Measurements from ENCODE around the gene DHDDS. TPM values are rescaled to one million over a fixed set of nuclear protein-coding genes. Genes with fewer than 3 reads are reported as not detected.
A peak's percentile ranks its signal among the peaks of the same experiment; 100 is the strongest.

Gene DHDDS
- total and polyA plus RNA-seq, 9 donors = 13.0 to 46.2 (median 27.3) TPM

DNA sequence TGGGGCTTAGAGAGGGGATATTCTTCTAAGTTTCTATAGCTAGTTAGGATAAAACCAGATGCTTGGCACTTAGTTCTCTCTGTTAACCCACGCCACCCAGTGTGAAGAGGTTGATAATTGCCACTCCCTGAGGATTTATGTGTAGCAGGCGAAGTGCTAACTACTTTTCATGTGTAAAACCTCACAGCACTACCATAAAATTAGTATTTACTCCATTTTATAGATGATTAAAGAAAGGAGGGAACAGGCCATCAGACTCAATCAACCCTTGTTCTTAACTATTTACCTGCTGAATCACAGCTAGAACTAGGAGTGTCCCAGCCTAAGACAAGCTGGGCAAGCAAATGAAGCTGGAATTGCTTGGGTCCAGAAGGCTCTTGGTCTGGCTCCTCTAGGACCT, 12.6 kb upstream of the DHDDS start:
- Histone ChIP-seq H3K9me3 (no peaks in the 10 kb centered on the region), H3K4me3 (no peak overlapping the region), H3K36me3 (no peaks in the 10 kb centered on the region), H3K27ac (no peak overlapping the region), H3K27me3 (no peaks in the 10 kb centered on the region), H3K4me1 (ENCODE audit: insufficient read depth) (no peaks in the 10 kb centered on the region)
- intact Hi-C loops (cut with DNase I) = no loop called here
- no peak for DNase-seq
- TF ChIP-seq EP300 (IDR thresholded peaks at IDR 0.05) = no peak
- TF ChIP-seq, protein P1, sequence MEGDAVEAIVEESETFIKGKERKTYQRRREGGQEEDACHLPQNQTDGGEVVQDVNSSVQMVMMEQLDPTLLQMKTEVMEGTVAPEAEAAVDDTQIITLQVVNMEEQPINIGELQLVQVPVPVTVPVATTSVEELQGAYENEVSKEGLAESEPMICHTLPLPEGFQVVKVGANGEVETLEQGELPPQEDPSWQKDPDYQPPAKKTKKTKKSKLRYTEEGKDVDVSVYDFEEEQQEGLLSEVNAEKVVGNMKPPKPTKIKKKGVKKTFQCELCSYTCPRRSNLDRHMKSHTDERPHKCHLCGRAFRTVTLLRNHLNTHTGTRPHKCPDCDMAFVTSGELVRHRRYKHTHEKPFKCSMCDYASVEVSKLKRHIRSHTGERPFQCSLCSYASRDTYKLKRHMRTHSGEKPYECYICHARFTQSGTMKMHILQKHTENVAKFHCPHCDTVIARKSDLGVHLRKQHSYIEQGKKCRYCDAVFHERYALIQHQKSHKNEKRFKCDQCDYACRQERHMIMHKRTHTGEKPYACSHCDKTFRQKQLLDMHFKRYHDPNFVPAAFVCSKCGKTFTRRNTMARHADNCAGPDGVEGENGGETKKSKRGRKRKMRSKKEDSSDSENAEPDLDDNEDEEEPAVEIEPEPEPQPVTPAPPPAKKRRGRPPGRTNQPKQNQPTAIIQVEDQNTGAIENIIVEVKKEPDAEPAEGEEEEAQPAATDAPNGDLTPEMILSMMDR (IDR thresholded peaks at IDR 0.05) = no peak
- no peak for TF ChIP-seq POLR2A (IDR thresholded peaks at IDR 0.05)
- 42 to 61% (median 47%) methylated on average over 2 of the region's 2 CpGs for WGBS, 3 donors

DNA sequence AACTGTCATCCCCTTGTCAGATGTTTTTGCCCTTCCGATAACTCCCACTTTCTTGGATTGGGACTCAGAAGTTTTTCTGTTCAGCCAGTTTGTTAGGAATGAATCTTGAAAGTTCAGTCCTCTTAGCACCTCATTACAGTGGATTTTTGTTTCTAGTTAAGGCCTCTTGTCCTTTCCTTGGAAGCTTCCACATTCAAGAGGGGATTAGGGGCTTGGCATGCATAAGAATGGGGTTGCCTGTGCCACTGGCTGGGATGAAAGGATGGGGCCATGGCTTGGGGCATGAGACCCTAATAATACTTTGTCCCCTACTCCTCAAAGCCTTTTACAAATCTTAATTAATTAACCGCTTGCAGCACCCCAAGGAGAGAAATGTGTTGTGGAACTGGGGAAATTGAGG, 2.4 kb upstream of the DHDDS start:
- Histone ChIP-seq H3K36me3 (no peaks in the 10 kb centered on the region), H3K27me3 (no peaks in the 10 kb centered on the region), H3K4me3 (no peak overlapping the region), H3K27ac (no peak overlapping the region), H3K9me3 (no peaks in the 10 kb centered on the region), H3K4me1 (ENCODE audit: insufficient read depth) (peaks cover 2% of the 10 kb centered on the region)
- no peak for DNase-seq
- intact Hi-C loops (cut with DNase I) = loop anchor here in 1 of 4 donors (5.0 kb wide), 1 partner anchor 43 kb away; the partner anchor contains the start of gene HMGN2
- WGBS, 3 donors = 85 to 93% (median 89%) methylated on average over 2 of the region's 2 CpGs
- TF ChIP-seq, protein P1 (IDR thresholded peaks at IDR 0.05) = no peak
- TF ChIP-seq POLR2A (IDR thresholded peaks at IDR 0.05) (no peak), EP300 (IDR thresholded peaks at IDR 0.05) (no peak)

DNA sequence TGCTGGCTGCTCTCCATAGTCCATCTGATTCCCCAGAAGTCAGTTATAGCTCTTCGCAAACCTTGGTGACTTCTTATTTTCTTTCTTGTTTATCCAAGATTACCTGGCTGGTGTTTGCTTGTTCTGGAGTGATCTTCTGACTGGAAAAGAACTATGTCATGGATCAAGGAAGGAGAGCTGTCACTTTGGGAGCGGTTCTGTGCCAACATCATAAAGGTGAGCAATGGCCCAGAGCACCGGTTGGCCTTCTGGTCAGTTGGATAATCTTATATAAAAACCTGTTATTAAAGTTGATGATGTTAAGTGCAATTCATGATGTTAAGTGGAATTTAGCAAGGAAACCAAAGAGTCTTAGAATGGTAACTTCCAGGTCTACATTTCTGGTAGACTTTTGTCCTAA, 672 bp downstream of the DHDDS start:
- peaks cover 2% of the 10 kb centered on the region for H3K4me1 ChIP-seq (ENCODE audit: insufficient read depth)
- TF ChIP-seq, protein P1 (IDR thresholded peaks at IDR 0.05) = no peak
- TF ChIP-seq EP300 (IDR thresholded peaks at IDR 0.05) (no peak), POLR2A (IDR thresholded peaks at IDR 0.05) (no peak)
- H3K36me3 ChIP-seq = no peaks in the 10 kb centered on the region
- H3K9me3 ChIP-seq = no peaks in the 10 kb centered on the region
- WGBS, 3 donors = 49 to 55% (median 52%) methylated on average over 3 of the region's 3 CpGs
- H3K27me3 ChIP-seq = no peaks in the 10 kb centered on the region
- H3K4me3 ChIP-seq = peak overlapping the region; percentile 38
- intact Hi-C loops (cut with DNase I) = loop anchor here in 1 of 4 donors (5.0 kb wide), 1 partner anchor 40 kb away; the partner anchor contains the start of gene HMGN2
- no peak for DNase-seq
- H3K27ac ChIP-seq = peak overlapping the region in 1 of 2 donors; percentile 67

DNA sequence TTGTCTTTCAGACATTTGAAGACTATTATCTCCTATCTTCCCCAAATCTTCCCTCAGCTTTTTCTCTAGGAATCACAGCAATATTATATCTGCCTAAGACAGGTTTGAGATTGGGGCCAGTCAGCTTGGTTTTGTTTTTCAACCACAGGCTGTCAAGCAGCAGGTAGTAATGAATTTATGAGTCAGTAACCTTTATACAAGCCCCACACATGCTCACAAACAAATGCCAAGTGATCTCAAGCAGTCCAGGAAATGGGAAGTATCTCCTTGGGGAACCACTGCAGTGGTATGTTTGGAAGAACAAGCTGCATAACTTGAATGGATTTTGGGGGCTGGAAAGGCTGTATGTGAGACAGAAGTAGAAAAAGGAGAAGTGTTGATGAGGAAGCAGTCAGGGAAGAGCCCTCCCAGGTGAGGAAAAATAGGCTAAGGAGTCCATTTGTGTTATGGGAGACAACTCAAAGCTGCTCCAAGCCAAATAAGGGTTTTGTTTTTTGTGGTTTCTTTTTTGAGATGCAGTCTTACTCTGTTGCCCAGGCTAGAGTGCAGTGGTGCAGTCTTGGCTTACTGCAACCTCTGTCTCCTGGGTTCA, 2.1 kb downstream of the DHDDS start:
- Histone ChIP-seq H3K36me3 (no peaks in the 10 kb centered on the region), H3K4me3 (no peak overlapping the region), H3K27ac (no peak overlapping the region), H3K4me1 (ENCODE audit: insufficient read depth) (peaks cover 2% of the 10 kb centered on the region), H3K9me3 (no peaks in the 10 kb centered on the region), H3K27me3 (no peaks in the 10 kb centered on the region)
- DNase-seq = no peak
- TF ChIP-seq, protein P1 (IDR thresholded peaks at IDR 0.05) = no peak
- no peak for TF ChIP-seq POLR2A (IDR thresholded peaks at IDR 0.05)
- TF ChIP-seq EP300 (IDR thresholded peaks at IDR 0.05) = no peak
- intact Hi-C loops (cut with DNase I) = loop anchor here in 1 of 4 donors (5.0 kb wide), 1 partner anchor 38 kb away; the partner anchor contains the start of gene HMGN2
